ENCODE data around the gene C16orf89. TPM values are rescaled to one million over a fixed set of nuclear protein-coding genes. Genes with fewer than 3 reads are reported as not detected.

The C16orf89 gene
- 2.9 and 3.0 TPM in 2 replicates for total RNA-seq

GRCh38 chr16:5065813-5066212 lies at the start of gene C16orf89:
Gene C16orf89 (minus strand): TSS chr16:5065956. CDS start chr16:5065908, 48 bp downstream.

GRCh38 chr16:5097470-5098220 lies 31.9 kb upstream of the C16orf89 start, which contains the start of gene EEF2KMT:
Gene EEF2KMT (minus strand): TSS chr16:5097795. CDS start chr16:5097739, 56 bp downstream.

GRCh38 chr16:5071681-5072333 lies 6.1 kb upstream of the C16orf89 start, which contains the start of gene ALG1:
Gene ALG1 (plus strand): TSS chr16:5071843. CDS start chr16:5071850, 7 bp downstream.

GRCh38 chr16:5033256-5034166 lies 32.2 kb downstream of the C16orf89 start, which contains the start of gene NAGPA:
Gene NAGPA (minus strand): TSS chr16:5033935. CDS start chr16:5033914, 21 bp downstream.

Other genes starting within 250 kb of the C16orf89 start
- 51.8 and 56.2 TPM in 2 replicates for gene GLYR1, start 218.7 kb downstream of the C16orf89 start, total RNA-seq
- gene UBN1, start 218.5 kb downstream of the C16orf89 start, total RNA-seq, result 25.9 and 26.6 TPM in 2 replicates
- gene PPL, start 128.8 kb downstream of the C16orf89 start, total RNA-seq, result 7.7 and 29.5 TPM in 2 replicates
- gene SEC14L5, start 107.6 kb downstream of the C16orf89 start, total RNA-seq, result 0.30 and 0.39 TPM in 2 replicates
- gene NAGPA, start 32.0 kb downstream of the C16orf89 start, total RNA-seq, result 16.2 and 25.8 TPM in 2 replicates
- 28.1 and 31.1 TPM in 2 replicates for gene ALG1, start 5.9 kb upstream of the C16orf89 start, total RNA-seq
- gene EEF2KMT, start 31.8 kb upstream of the C16orf89 start, total RNA-seq, result 8.6 and 16.7 TPM in 2 replicates

All from smooth muscle cell of the pulmonary artery (primary cell).